GM10248 (cell line): ENCODE data around the gene CCDC85C.

Source experiments
- CTCF ChIA-PET: fragments of 300-600 bp; sonication (Branson Sonifier 250); formaldehyde crosslinking; extraction: SDS; loops from one replicate; lab custom pipeline; 2021; ENCODE audit warnings: antibody characterized with exemption; lab: Yijun Ruan, JAX
- POLR2A ChIA-PET: fragments of 350-650 bp; sonication (Branson Sonifier 250); formaldehyde crosslinking; extraction: SDS; loops from one replicate; lab custom pipeline; 2020; ENCODE audit warnings: antibody characterized with exemption; lab: Yijun Ruan, JAX
- DNase-seq: peaks from one replicate; pipeline ENCODE4 v3.0.0; 2012; ENCODE audit errors: extremely low spot score
- TF ChIP-seq, protein P1 (sequence below): IDR thresholded peaks from 2 replicates; pipeline ENCODE4 v1.5.1; 2012; ENCODE audit warnings: mild to moderate bottlenecking, low read depth; ENCODE audit errors: extremely low read depth, missing control alignments, control extremely low read depth

The CCDC85C gene

GRCh38 chr14:99608591-99608990 is 4.6 kb upstream of the CCDC85C start:
- TF ChIP-seq, protein P1, sequence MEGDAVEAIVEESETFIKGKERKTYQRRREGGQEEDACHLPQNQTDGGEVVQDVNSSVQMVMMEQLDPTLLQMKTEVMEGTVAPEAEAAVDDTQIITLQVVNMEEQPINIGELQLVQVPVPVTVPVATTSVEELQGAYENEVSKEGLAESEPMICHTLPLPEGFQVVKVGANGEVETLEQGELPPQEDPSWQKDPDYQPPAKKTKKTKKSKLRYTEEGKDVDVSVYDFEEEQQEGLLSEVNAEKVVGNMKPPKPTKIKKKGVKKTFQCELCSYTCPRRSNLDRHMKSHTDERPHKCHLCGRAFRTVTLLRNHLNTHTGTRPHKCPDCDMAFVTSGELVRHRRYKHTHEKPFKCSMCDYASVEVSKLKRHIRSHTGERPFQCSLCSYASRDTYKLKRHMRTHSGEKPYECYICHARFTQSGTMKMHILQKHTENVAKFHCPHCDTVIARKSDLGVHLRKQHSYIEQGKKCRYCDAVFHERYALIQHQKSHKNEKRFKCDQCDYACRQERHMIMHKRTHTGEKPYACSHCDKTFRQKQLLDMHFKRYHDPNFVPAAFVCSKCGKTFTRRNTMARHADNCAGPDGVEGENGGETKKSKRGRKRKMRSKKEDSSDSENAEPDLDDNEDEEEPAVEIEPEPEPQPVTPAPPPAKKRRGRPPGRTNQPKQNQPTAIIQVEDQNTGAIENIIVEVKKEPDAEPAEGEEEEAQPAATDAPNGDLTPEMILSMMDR: no peak
- DNase-seq: no peak
- CTCF ChIA-PET: interaction anchor here (2.5 to 2.7 kb wide), 2 partner anchors 11 to 20 kb away, joined by 8 to 13 read pairs; no protein-coding TSS in a partner anchor
- POLR2A ChIA-PET: no interaction called here

- ChIA-PET CTCF (interaction anchor here (1.2 to 2.2 kb wide), 4 partner anchors 8 to 293 kb away, joined by 4 to 11 read pairs (median 5); no protein-coding TSS in a partner anchor), POLR2A (no interaction called here)
- DNase-seq: no peak
- TF ChIP-seq, protein P1: no peak
These were observed 2.4 kb upstream of the CCDC85C start for GRCh38 chr14:99606359-99606758.

DNA sequence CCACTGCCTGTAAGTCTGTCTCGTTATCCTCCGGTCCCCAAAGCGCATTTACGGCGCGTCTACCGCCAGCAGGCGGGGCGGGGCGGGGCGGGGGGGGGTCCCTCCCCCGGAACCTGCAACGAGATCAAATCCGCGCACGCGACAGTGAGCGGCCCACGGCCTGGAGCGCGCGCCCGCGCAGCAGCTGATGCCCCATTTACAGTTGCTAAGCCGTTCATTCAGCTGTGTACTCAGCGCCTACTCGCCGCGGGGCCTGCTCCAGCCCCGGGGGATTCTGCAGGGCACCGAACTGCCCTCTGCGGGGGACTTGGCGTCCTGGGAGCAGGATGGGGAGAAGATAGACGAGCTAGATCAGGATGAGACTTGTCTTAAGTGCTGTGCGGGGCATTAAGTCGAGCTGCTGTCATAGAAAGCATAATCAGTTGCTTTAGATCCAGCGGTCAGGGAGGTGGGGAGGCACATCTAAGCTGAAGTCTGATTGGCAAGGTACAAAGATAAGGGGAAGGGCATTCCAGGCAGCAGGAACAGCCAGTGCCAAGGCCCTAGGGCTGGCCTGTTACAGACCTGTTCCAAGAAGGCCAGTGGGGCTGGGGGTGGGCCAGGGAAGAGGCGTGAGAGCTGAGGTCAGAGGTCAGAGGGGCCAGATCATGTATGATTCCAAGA is 1.4 kb upstream of the CCDC85C start:
- DNase-seq: peak; percentile 64
- ChIA-PET CTCF (interaction anchor here (1.2 to 2.2 kb wide), 4 partner anchors 9 to 294 kb away, joined by 4 to 11 read pairs (median 5); no protein-coding TSS in a partner anchor), POLR2A (no interaction called here)
- TF ChIP-seq, protein P1: no peak

GRCh38 chr14:99604766-99605298 is 825 bp upstream of the CCDC85C start:
- ChIA-PET CTCF (interaction anchor here (1.9 to 2.2 kb wide), 2 partner anchors 9 to 10 kb away, joined by 6 to 11 read pairs; no protein-coding TSS in a partner anchor), POLR2A (no interaction called here)
- DNase-seq: no peak
- TF ChIP-seq, protein P1: no peak

- TF ChIP-seq, protein P1: no peak
- peak; percentile 96 for DNase-seq
- CTCF ChIA-PET: no interaction called here
- POLR2A ChIA-PET: interaction anchor here (0.9 kb wide), 1 partner anchor 10 kb away, joined by 3 read pairs; no protein-coding TSS in a partner anchor
These were observed 315 bp upstream of the CCDC85C start for GRCh38 chr14:99604278-99604765.

- TF ChIP-seq, protein P1: no peak
- ChIA-PET CTCF (no interaction called here), POLR2A (no interaction called here)
- no peak for DNase-seq
These were observed 1.1 kb downstream of the CCDC85C start for GRCh38 chr14:99602788-99603415.
